Activated CD4-positive, alpha-beta T cell treated with anti-CD3 and anti-CD28 coated beads for 36 hours (primary cell): ENCODE measurements around the gene CYP2C9. TPM values are rescaled to one million over a fixed set of nuclear protein-coding genes. Genes with fewer than 3 reads are reported as not detected.
"Not testable (repeated sequence)": the region's sequence is repeated elsewhere in the genome, so short reads cannot be mapped to it uniquely, and the experiment has no call there.

ENCODE experiments used
- ATAC-seq: fragments of 200-7000 bp; cut with Tn5 transposase; one replicate; pipeline ENCODE4 v1.10.0; 2021; ENCODE audit warnings: mild to moderate bottlenecking, moderate library complexity
- CTCF ChIA-PET: fragments of 350-600 bp; sonication (Branson Sonifier 250); formaldehyde crosslinking; loops from one replicate; lab custom pipeline; 2021; ENCODE audit warnings: antibody characterized with exemption; lab: Charles Lee
- POLR2A ChIA-PET: fragments of 350-600 bp; sonication (Branson Sonifier 250); formaldehyde crosslinking; loops from one replicate; lab custom pipeline; 2021; ENCODE audit warnings: antibody characterized with exemption, inconsistent platforms; lab: Charles Lee
- DNase-seq: peaks from one replicate; pipeline ENCODE4 v3.0.0-alpha.2; 2020
- H3K27ac Mint-ChIP-seq: one replicate; pipeline ENCODE4 v1.8.0; 2021; ENCODE audit warnings: mixed read lengths
- H3K27me3 Mint-ChIP-seq: one replicate; pipeline ENCODE4 v1.8.0; 2021; ENCODE audit warnings: mixed read lengths
- H3K36me3 Mint-ChIP-seq: one replicate; pipeline ENCODE4 v1.8.0; 2021; ENCODE audit warnings: low read depth, mixed read lengths
- H3K4me1 Mint-ChIP-seq: one replicate; pipeline ENCODE4 v1.8.0; 2021; ENCODE audit warnings: mixed read lengths
- H3K4me3 Mint-ChIP-seq: one replicate; pipeline ENCODE4 v1.8.0; 2021; ENCODE audit warnings: mild to moderate bottlenecking, moderate library complexity, mixed read lengths
- H3K9me3 Mint-ChIP-seq: one replicate; pipeline ENCODE4 v1.8.0; 2021; ENCODE audit warnings: low read depth, mixed read lengths
- intact Hi-C, 2 experiments: fragments of 100-400 bp; cut with DNase I in 1 of 2; cut with micrococcal nuclease in 1 of 2; formaldehyde crosslinking; loops; one replicate each; pipeline versions ENCODE4 v1.14.2 to v1.15.1; 2022 to 2024; cut with DNase I, micrococcal nuclease
- total RNA-seq, 2 experiments: library from RNA; stranded (reverse); gene quantifications; one replicate each; pipeline ENCODE4 v1.2.3, GENCODE V29; 2021

The CYP2C9 gene
- total RNA-seq, result not detected

- Mint-ChIP-seq H3K9me3 (peaks cover 17% of the 10 kb centered on the region), H3K4me3 (no peak within 1 kb of the TSS), H3K27ac (no peak within 1 kb of the TSS), H3K36me3 (no peaks in the 10 kb centered on the region), H3K27me3 (no peaks in the 10 kb centered on the region), H3K4me1 (no peaks in the 10 kb centered on the region)
- ChIA-PET POLR2A (no interaction called here), CTCF (no interaction called here)
- no peak for DNase-seq
- intact Hi-C loops, result no loop called here
- no peak for ATAC-seq
These were observed at the start of gene CYP2C9 for GRCh38 chr10:94938383-94938782. Gene CYP2C9, plus strand, starts transcription at chr10:94938658. Its CDS starts 25 bp downstream, at chr10:94938683.

GRCh38 chr10:94889123-94889522, 49.3 kb upstream of the CYP2C9 start:
- H3K9me3 Mint-ChIP-seq, result peaks cover 3% of the 10 kb centered on the region
- ATAC-seq, result no peak
- no peak for DNase-seq
- ChIA-PET POLR2A (no interaction called here), CTCF (no interaction called here)
- no peak overlapping the region for H3K27ac Mint-ChIP-seq
- no peaks in the 10 kb centered on the region for H3K36me3 Mint-ChIP-seq
- no peaks in the 10 kb centered on the region for H3K27me3 Mint-ChIP-seq
- no peak overlapping the region for H3K4me3 Mint-ChIP-seq
- intact Hi-C loops, result no loop called here
- H3K4me1 Mint-ChIP-seq, result no peaks in the 10 kb centered on the region

DNA sequence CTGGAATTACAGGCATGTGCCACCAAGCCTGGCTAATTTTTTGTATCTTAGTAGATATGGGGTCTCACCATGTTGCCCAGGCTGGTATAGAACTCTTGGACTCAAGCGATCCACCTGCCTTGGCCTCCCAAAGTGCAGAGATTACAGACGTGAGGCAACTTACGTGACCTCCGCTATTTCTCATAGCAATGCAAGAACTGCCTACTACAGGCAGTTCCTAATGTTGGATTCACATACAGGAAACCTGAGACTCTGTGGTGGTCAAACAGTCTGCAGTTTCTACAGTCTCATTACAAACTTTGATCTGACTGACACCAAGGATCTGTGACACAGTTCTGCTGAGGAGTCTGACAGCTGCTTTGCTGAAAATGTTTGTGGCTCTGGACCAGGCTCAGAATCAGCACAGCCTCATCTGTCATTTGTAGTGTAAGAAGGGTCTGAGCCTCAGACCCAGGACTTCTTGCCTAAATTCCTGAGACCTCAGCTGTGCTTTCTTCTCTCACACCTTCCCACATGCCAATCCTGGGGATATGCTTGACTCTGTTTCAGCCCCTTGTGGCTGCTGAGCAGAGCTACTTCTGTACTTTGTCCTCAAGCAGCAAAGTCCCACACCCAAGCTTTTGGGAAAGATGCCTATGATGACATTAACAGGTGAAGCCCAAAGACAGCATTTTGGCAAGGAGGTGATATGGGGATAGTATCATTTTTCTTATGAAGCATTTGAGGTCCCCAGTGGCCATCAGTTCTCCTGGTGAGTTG, 48.0 kb upstream of the CYP2C9 start:
- Mint-ChIP-seq H3K36me3 (no peaks in the 10 kb centered on the region), H3K27me3 (no peaks in the 10 kb centered on the region), H3K4me1 (no peaks in the 10 kb centered on the region), H3K9me3 (peaks cover 3% of the 10 kb centered on the region), H3K4me3 (no peak overlapping the region), H3K27ac (no peak overlapping the region)
- no peak for ATAC-seq
- ChIA-PET CTCF (no interaction called here), POLR2A (no interaction called here)
- intact Hi-C loops, result no loop called here
- no peak for DNase-seq

DNA sequence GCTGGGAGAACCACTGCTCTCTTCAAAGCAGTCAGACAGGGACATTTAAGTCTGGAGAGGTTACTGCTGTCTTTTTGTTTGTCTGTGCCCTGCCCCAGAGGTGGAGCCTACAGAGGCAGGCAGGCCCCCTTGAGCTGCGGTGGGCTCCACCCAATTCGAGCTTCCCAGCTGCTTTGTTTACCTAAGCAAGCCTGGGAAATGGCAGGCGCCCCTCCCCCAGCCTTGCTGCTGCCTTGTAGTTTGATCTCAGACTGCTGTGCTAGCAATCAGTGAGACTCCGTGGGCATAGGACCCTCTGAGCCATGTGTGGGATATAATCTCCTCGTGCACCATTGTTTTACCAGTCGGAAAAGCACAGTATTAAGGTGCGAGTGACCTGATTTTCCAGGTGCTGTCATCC, 40.0 kb upstream of the CYP2C9 start:
- CTCF ChIA-PET, H3K27me3 Mint-ChIP-seq, intact Hi-C loops, H3K36me3 Mint-ChIP-seq, ATAC-seq, H3K27ac Mint-ChIP-seq, DNase-seq, H3K9me3 Mint-ChIP-seq, H3K4me3 Mint-ChIP-seq, H3K4me1 Mint-ChIP-seq, POLR2A ChIA-PET: not testable (repeated sequence)

- intact Hi-C loops, result no loop called here
- ChIA-PET POLR2A (interaction anchor here (0.5 kb wide), 1 partner anchor 1187 kb away, joined by 3 read pairs; no protein-coding TSS in a partner anchor), CTCF (no interaction called here)
- ATAC-seq, result no peak
- Mint-ChIP-seq H3K36me3 (no peaks in the 10 kb centered on the region), H3K9me3 (peaks cover 4% of the 10 kb centered on the region), H3K27me3 (no peaks in the 10 kb centered on the region), H3K4me1 (no peaks in the 10 kb centered on the region), H3K4me3 (no peak overlapping the region), H3K27ac (no peak overlapping the region)
- no peak for DNase-seq
These were observed 36.4 kb upstream of the CYP2C9 start for GRCh38 chr10:94902080-94902479.

- ChIA-PET CTCF (interaction anchor here (0.7 kb wide), 1 partner anchor 19 kb away, joined by 3 read pairs; no protein-coding TSS in a partner anchor), POLR2A (interaction anchor here (0.5 kb wide), 1 partner anchor 1187 kb away, joined by 3 read pairs; no protein-coding TSS in a partner anchor)
- H3K36me3 Mint-ChIP-seq, result no peaks in the 10 kb centered on the region
- intact Hi-C loops, result no loop called here
- no peak overlapping the region for H3K4me3 Mint-ChIP-seq
- no peaks in the 10 kb centered on the region for H3K27me3 Mint-ChIP-seq
- peaks cover 3% of the 10 kb centered on the region for H3K9me3 Mint-ChIP-seq
- DNase-seq (no peak), ATAC-seq (no peak)
- H3K27ac Mint-ChIP-seq, result no peak overlapping the region
- H3K4me1 Mint-ChIP-seq, result no peaks in the 10 kb centered on the region
These were observed 35.9 kb upstream of the CYP2C9 start for GRCh38 chr10:94902570-94902969.

GRCh38 chr10:94904506-94905148, 33.8 kb upstream of the CYP2C9 start:
- H3K4me3 Mint-ChIP-seq, POLR2A ChIA-PET, CTCF ChIA-PET, DNase-seq, intact Hi-C loops, H3K4me1 Mint-ChIP-seq, H3K27me3 Mint-ChIP-seq, H3K27ac Mint-ChIP-seq, ATAC-seq, H3K9me3 Mint-ChIP-seq, H3K36me3 Mint-ChIP-seq: not testable (repeated sequence)

GRCh38 chr10:94916423-94916822, 22.0 kb upstream of the CYP2C9 start:
- Mint-ChIP-seq H3K9me3 (peaks cover 3% of the 10 kb centered on the region), H3K36me3 (no peaks in the 10 kb centered on the region), H3K4me3 (no peak overlapping the region), H3K27ac (no peak overlapping the region), H3K27me3 (no peaks in the 10 kb centered on the region), H3K4me1 (no peaks in the 10 kb centered on the region)
- intact Hi-C loops, result no loop called here
- POLR2A ChIA-PET, result no interaction called here
- ATAC-seq, result no peak
- DNase-seq, result no peak
- CTCF ChIA-PET, result no interaction called here

DNA sequence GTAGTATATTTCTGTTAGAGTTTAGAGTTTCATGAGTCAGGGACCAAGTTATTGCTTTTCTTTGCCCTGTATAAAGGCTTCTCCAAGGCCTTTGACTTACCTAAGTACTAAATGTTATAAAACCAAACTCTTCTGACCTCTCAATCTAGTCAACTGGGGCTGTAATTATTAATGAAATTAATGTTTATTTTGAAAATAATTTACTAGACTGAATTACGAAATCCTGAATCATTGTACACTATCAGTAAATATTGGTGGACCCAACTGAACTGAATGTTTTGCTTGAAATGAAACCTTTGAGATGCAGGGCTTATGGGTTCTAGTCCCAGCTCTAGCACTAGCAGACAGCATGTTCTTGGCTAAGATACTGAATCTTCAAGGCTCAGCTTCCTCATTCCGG, 1.7 kb upstream of the CYP2C9 start:
- ATAC-seq (no peak), DNase-seq (no peak)
- ChIA-PET CTCF (interaction anchor here (1.4 kb wide), 1 partner anchor 13 kb away, joined by 3 read pairs; no protein-coding TSS in a partner anchor), POLR2A (no interaction called here)
- Mint-ChIP-seq H3K36me3 (no peaks in the 10 kb centered on the region), H3K4me3 (no peak overlapping the region), H3K9me3 (peaks cover 13% of the 10 kb centered on the region), H3K4me1 (no peaks in the 10 kb centered on the region), H3K27ac (no peak overlapping the region), H3K27me3 (no peaks in the 10 kb centered on the region)
- intact Hi-C loops, result no loop called here

GRCh38 chr10:94943432-94944103, 5.1 kb downstream of the CYP2C9 start:
- H3K27me3 Mint-ChIP-seq, H3K27ac Mint-ChIP-seq, H3K4me3 Mint-ChIP-seq, H3K36me3 Mint-ChIP-seq, POLR2A ChIA-PET, ATAC-seq, intact Hi-C loops, DNase-seq, H3K4me1 Mint-ChIP-seq, CTCF ChIA-PET: not testable (repeated sequence)
- peaks cover 17% of the 10 kb centered on the region for H3K9me3 Mint-ChIP-seq

GRCh38 chr10:94946181-94946580, 7.7 kb downstream of the CYP2C9 start:
- CTCF ChIA-PET, H3K27me3 Mint-ChIP-seq, H3K27ac Mint-ChIP-seq, H3K4me3 Mint-ChIP-seq, intact Hi-C loops, ATAC-seq, H3K4me1 Mint-ChIP-seq, H3K36me3 Mint-ChIP-seq, DNase-seq, POLR2A ChIA-PET: not testable (repeated sequence)
- H3K9me3 Mint-ChIP-seq, result peaks cover 15% of the 10 kb centered on the region
